Measurements from ENCODE around the gene ZNF142.

DNA sequence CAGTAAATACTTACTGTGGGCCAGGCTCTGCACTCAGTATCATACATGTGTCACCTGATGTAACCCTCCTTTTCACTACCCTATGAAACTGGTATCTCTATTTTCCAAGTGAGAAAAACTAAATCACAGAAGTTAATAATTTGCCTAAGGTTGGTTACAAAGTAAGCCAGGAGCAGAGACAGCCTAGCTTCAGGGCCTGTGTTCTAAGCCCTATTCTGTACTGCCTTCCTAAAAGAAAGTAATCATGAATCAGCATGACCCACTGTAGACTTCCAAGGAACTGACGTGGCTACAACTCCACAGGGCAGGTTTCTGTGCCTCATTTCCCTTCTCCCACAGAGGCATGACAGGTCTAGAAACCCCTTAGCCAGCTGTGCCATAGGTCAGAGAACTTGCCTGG is 14.3 kb downstream of the ZNF142 start:
- TF ChIP-seq POLR2A (IDR thresholded peaks at IDR 0.05; ENCODE audit: low read depth, low read length) (no peak), RFX5 (IDR thresholded peaks at IDR 0.05; ENCODE audit: low read depth, low read length) (no peak), FOS (IDR thresholded peaks at IDR 0.05; ENCODE audit: low read depth, low read length) (no peak), CEBPB (IDR thresholded peaks at IDR 0.05; ENCODE audit: low read depth, low read length) (no peak)
- TF ChIP-seq, protein P1, sequence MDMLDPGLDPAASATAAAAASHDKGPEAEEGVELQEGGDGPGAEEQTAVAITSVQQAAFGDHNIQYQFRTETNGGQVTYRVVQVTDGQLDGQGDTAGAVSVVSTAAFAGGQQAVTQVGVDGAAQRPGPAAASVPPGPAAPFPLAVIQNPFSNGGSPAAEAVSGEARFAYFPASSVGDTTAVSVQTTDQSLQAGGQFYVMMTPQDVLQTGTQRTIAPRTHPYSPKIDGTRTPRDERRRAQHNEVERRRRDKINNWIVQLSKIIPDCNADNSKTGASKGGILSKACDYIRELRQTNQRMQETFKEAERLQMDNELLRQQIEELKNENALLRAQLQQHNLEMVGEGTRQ (IDR thresholded peaks at IDR 0.05; ENCODE audit: low read depth, low read length): no peak
- TF ChIP-seq, protein P2, sequence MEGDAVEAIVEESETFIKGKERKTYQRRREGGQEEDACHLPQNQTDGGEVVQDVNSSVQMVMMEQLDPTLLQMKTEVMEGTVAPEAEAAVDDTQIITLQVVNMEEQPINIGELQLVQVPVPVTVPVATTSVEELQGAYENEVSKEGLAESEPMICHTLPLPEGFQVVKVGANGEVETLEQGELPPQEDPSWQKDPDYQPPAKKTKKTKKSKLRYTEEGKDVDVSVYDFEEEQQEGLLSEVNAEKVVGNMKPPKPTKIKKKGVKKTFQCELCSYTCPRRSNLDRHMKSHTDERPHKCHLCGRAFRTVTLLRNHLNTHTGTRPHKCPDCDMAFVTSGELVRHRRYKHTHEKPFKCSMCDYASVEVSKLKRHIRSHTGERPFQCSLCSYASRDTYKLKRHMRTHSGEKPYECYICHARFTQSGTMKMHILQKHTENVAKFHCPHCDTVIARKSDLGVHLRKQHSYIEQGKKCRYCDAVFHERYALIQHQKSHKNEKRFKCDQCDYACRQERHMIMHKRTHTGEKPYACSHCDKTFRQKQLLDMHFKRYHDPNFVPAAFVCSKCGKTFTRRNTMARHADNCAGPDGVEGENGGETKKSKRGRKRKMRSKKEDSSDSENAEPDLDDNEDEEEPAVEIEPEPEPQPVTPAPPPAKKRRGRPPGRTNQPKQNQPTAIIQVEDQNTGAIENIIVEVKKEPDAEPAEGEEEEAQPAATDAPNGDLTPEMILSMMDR (conservative IDR thresholded peaks at IDR 0.05; ENCODE audit: low read depth, low read length): no peak
